Brain microvascular endothelial cell (primary cell): ENCODE data around the gene TMEM270.
"Not testable (repeated sequence)": the region's sequence is repeated elsewhere in the genome, so short reads cannot be mapped to it uniquely, and the experiment has no call there.

Experiments used
- DNase-seq: peaks from one replicate; pipeline ENCODE4 v3.0.0-alpha.2; 2020
- H3K27ac ChIP-seq: fragments of 250-450 bp; sonication (Bioruptor Pico); 2 replicates; pipeline ENCODE4 v1.5.1; 2020; ENCODE audit warnings: mild to moderate bottlenecking, moderate library complexity
- H3K27me3 ChIP-seq: fragments of 250-450 bp; sonication (Bioruptor Pico); replicated peaks from 2 replicates; pipeline ENCODE4 v1.5.1; 2020; ENCODE audit warnings: mild to moderate bottlenecking
- H3K36me3 ChIP-seq: fragments of 250-450 bp; sonication (Bioruptor Pico); replicated peaks from 2 replicates; pipeline ENCODE4 v1.5.1; 2020; ENCODE audit warnings: mild to moderate bottlenecking
- H3K4me3 ChIP-seq: 2 replicates; pipeline ENCODE4 v1.5.1; 2011; ENCODE audit warnings: low read depth, mild to moderate bottlenecking, control low read depth, low read length, moderate library complexity
- CTCF ChIP-seq: IDR thresholded peaks from 2 replicates; pipeline ENCODE4 v1.5.1; 2011; ENCODE audit warnings: low read depth, mild to moderate bottlenecking, moderate library complexity, low read length, control low read depth, inconsistent platforms; ENCODE audit errors: missing control alignments
- in situ Hi-C: cut with HindIII; loops from 2 replicates; pipeline ENCODE4 v1.10.0; 2017; ENCODE audit warnings: low sequenced_read_pairs, low pct_ligation_motif_present

TMEM270 gene

GRCh38 chr7:73879977-73880681, 19.2 kb downstream of the TMEM270 start:
- H3K4me3 ChIP-seq: no peak overlapping the region
- DNase-seq: no peak

GRCh38 chr7:73880755-73881328, 19.9 kb downstream of the TMEM270 start:
- Histone ChIP-seq H3K27me3 (peaks cover 17% of the 10 kb centered on the region), H3K27ac (no peak overlapping the region), H3K36me3 (no peaks in the 10 kb centered on the region), H3K4me3 (no peak overlapping the region)
- TF ChIP-seq CTCF: no peak
- DNase-seq: no peak
- in situ Hi-C loops: no loop called here

More at GRCh38 chr7:73879977-73880681, 19.2 kb downstream of the TMEM270 start:
- Histone ChIP-seq H3K36me3 (no peaks in the 10 kb centered on the region), H3K27me3 (peaks cover 17% of the 10 kb centered on the region), H3K27ac (no peak overlapping the region)
- no peak for TF ChIP-seq CTCF
- in situ Hi-C loops: no loop called here

GRCh38 chr7:73881352-73882046, 20.5 kb downstream of the TMEM270 start:
- Histone ChIP-seq H3K27me3 (peaks cover 17% of the 10 kb centered on the region), H3K4me3 (no peak overlapping the region), H3K27ac (no peak overlapping the region), H3K36me3 (no peaks in the 10 kb centered on the region)
- DNase-seq: no peak
- in situ Hi-C loops: no loop called here
- TF ChIP-seq CTCF: no peak

- TF ChIP-seq CTCF: no peak
- H3K27ac ChIP-seq: no peak overlapping the region
- in situ Hi-C loops: no loop called here
- DNase-seq: no peak
- H3K27me3 ChIP-seq: peaks cover 17% of the 10 kb centered on the region
- H3K36me3 ChIP-seq: no peaks in the 10 kb centered on the region
- H3K4me3 ChIP-seq: no peak overlapping the region
These were observed 21.1 kb downstream of the TMEM270 start for GRCh38 chr7:73882047-73882402.

- DNase-seq, H3K27ac ChIP-seq, H3K36me3 ChIP-seq, H3K4me3 ChIP-seq, in situ Hi-C loops: not testable (repeated sequence)
- peaks cover 11% of the 10 kb centered on the region for H3K27me3 ChIP-seq
These were observed 24.0 kb downstream of the TMEM270 start for GRCh38 chr7:73884867-73885422.

- Histone ChIP-seq H3K27ac (no peak overlapping the region), H3K36me3 (no peaks in the 10 kb centered on the region), H3K27me3 (peaks cover 6% of the 10 kb centered on the region), H3K4me3 (no peak overlapping the region)
- TF ChIP-seq CTCF: no peak
- in situ Hi-C loops: no loop called here
- no peak for DNase-seq
These were observed 24.5 kb downstream of the TMEM270 start for GRCh38 chr7:73885433-73885974.
